Erythroblast (primary cell): ENCODE data around the gene NCKAP5.

ENCODE experiments used
- GATA1 ChIP-seq: IDR thresholded peaks from 2 replicates; pipeline ENCODE4 v1.6.1; 2011; ENCODE audit warnings: low read depth, mild to moderate bottlenecking, control low read depth, low read length, moderate library complexity
- POLR2A ChIP-seq: IDR thresholded peaks from 2 replicates; pipeline ENCODE4 v1.6.1; 2011; ENCODE audit warnings: mild to moderate bottlenecking, low read length

DNA sequence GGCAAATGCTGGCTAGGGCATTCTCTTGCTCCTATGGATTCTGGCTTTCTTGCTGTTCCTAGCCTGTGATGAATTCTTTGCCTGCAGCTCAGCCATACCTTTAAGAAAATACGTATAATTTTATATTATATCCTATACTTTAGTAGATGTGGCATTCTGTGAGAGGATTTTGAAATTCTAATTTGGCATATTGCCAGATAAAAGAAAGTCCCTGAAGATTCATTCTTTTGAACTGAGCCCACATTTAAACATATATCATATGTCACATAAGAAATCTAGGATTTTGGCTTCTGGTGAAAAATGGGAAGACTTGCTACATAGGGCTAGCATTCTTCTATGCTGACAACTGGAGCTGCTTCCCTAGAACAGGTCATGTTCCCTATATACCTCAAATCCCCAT, 806.8 kb downstream of the NCKAP5 start:
- TF ChIP-seq POLR2A (no peak), GATA1 (no peak)
